A549 (cell line): ENCODE data around the gene RNU6-9. TPM values are rescaled to one million over a fixed set of nuclear protein-coding genes. Genes with fewer than 3 reads are reported as not detected.
A peak's percentile ranks its signal among the peaks of the same experiment; 100 is the strongest.

Experiments
- CBX2 ChIP-seq: fragments of 200-600 bp; sonication (generic); IDR thresholded peaks from 2 replicates; pipeline ENCODE4 v1.6.1; 2016; ENCODE audit warnings: low read depth, mild to moderate bottlenecking, borderline replicate concordance
- CHD2 ChIP-seq: fragments of 150-350 bp; IDR thresholded peaks from 2 replicates; pipeline ENCODE4 v1.6.1; 2014; ENCODE audit warnings: low read length; ENCODE audit not compliant: partially characterized antibody
- CTCF ChIP-seq: fragments of >200 bp; sonication (Bioruptor Twin); formaldehyde crosslinking; IDR thresholded peaks from 3 replicates; pipeline ENCODE4 v1.5.1; 2016
- EHF ChIP-seq: fragments of 250-450 bp; sonication (Bioruptor Pico); IDR thresholded peaks from 2 replicates; pipeline ENCODE4 v1.5.0; 2020; ENCODE audit warnings: mild to moderate bottlenecking
- EP300 ChIP-seq, 2 experiments: fragments of >200 bp; sonication (Bioruptor Twin); formaldehyde crosslinking; IDR thresholded peaks; 2 replicates in 1 of 2; 3 replicates in 1 of 2; pipeline ENCODE4 v1.6.1; 2016 to 2017
- FOSB ChIP-seq: fragments of 250-450 bp; sonication (Bioruptor Pico); IDR thresholded peaks from 2 replicates; pipeline ENCODE4 v1.5.0; 2020; ENCODE audit warnings: mild to moderate bottlenecking, moderate library complexity
- FOSL2 ChIP-seq, 2 experiments: fragments of 450-650 bp in 1 of 2; fragments of >200 bp in 1 of 2; sonication (Bioruptor Twin) in 1 of 2; formaldehyde crosslinking; IDR thresholded peaks; 2 replicates each; pipeline versions ENCODE4 v1.5.0 to v1.6.1; 2016 to 2020; ENCODE audit warnings: mild to moderate bottlenecking in 1 of 2, moderate library complexity in 1 of 2
- FOXS1 ChIP-seq: fragments of 250-450 bp; sonication (Bioruptor Pico); IDR thresholded peaks from 2 replicates; pipeline ENCODE4 v1.5.0; 2020; ENCODE audit warnings: mild to moderate bottlenecking, moderate library complexity
- HES2 ChIP-seq: fragments of >200 bp; sonication (Bioruptor Twin); formaldehyde crosslinking; IDR thresholded peaks from 2 replicates; pipeline ENCODE4 v1.6.1; 2016
- HEYL ChIP-seq: fragments of 250-450 bp; sonication (Bioruptor Pico); IDR thresholded peaks from 2 replicates; pipeline ENCODE4 v1.8.0; 2021; ENCODE audit warnings: mild to moderate bottlenecking, moderate library complexity
- HMGXB4 ChIP-seq: fragments of 250-450 bp; sonication (Bioruptor Pico); IDR thresholded peaks from 2 replicates; pipeline ENCODE4 v1.5.0; 2021; ENCODE audit warnings: mild to moderate bottlenecking, moderate library complexity, borderline replicate concordance
- HOXA7 ChIP-seq: fragments of 250-450 bp; sonication (Bioruptor Pico); IDR thresholded peaks from 2 replicates; pipeline ENCODE4 v1.5.0; 2020; ENCODE audit warnings: mild to moderate bottlenecking, moderate library complexity
- JUN ChIP-seq, 2 experiments: fragments of >200 bp; sonication (Bioruptor Twin); formaldehyde crosslinking; IDR thresholded peaks; 2 replicates in 1 of 2; 3 replicates in 1 of 2; pipeline ENCODE4 v1.6.1; 2016 to 2017
- MAFK ChIP-seq: fragments of 450-650 bp; IDR thresholded peaks from 2 replicates; pipeline ENCODE4 v1.6.1; 2014; ENCODE audit not compliant: partially characterized antibody
- MAX ChIP-seq: IDR thresholded peaks from 2 replicates; pipeline ENCODE4 v1.6.1; 2012
- MAZ ChIP-seq: fragments of 150-350 bp; IDR thresholded peaks from 2 replicates; pipeline ENCODE4 v1.6.1; 2014; ENCODE audit warnings: antibody characterized with exemption, low read depth, low read length, borderline replicate concordance
- NPAS2 ChIP-seq: fragments of 250-450 bp; sonication (Bioruptor Pico); IDR thresholded peaks from 2 replicates; pipeline ENCODE4 v1.8.0; 2022; ENCODE audit warnings: mild to moderate bottlenecking, moderate library complexity, borderline replicate concordance
- NR3C1 ChIP-seq: fragments of >200 bp; sonication (Bioruptor Twin); formaldehyde crosslinking; IDR thresholded peaks from 3 replicates; pipeline ENCODE4 v1.6.1; 2017
- POLR2A ChIP-seq: IDR thresholded peaks from 2 replicates; pipeline ENCODE4 v1.6.1; 2012; ENCODE audit warnings: mild to moderate bottlenecking, low read length
- REST ChIP-seq: fragments of 200-600 bp; sonication (generic); IDR thresholded peaks from 2 replicates; pipeline ENCODE4 v1.6.1; 2016; ENCODE audit warnings: antibody characterized with exemption, mild to moderate bottlenecking, moderate library complexity
- RNF2 ChIP-seq: fragments of 200-600 bp; sonication (generic); IDR thresholded peaks from 2 replicates; pipeline ENCODE4 v1.6.1; 2016; ENCODE audit warnings: low read depth, mild to moderate bottlenecking, antibody characterized with exemption, moderate library complexity, borderline replicate concordance
- SREBF2 ChIP-seq: fragments of 450-650 bp; IDR thresholded peaks from 2 replicates; pipeline ENCODE4 v1.6.1; 2014; ENCODE audit warnings: mild to moderate bottlenecking, moderate library complexity
- TFCP2L1 ChIP-seq: fragments of 250-450 bp; sonication (Bioruptor Pico); IDR thresholded peaks from 2 replicates; pipeline ENCODE4 v1.5.0; 2021; ENCODE audit warnings: mild to moderate bottlenecking
- TP53 ChIP-seq: fragments of 250-450 bp; sonication (Bioruptor Pico); IDR thresholded peaks from 2 replicates; pipeline ENCODE4 v1.5.0; 2021; ENCODE audit warnings: mild to moderate bottlenecking, moderate library complexity
- ZC3H11A ChIP-seq: fragments of 450-650 bp; IDR thresholded peaks from 2 replicates; pipeline ENCODE4 v1.6.1; 2014; ENCODE audit warnings: antibody characterized with exemption, mild to moderate bottlenecking
- polyA plus RNA-seq, 4 experiments: library from polyadenylated mRNA; depleted of rRNA in 3 of 4; stranded (reverse); fragments of >200 nt; fragmentation: RNase III in 1 of 4; extraction: RNeasy Plus Mini Kit Qiagen cat#74134 plus additional on column Dnase treatment in 1 of 4; gene quantifications; 2 replicates in 3 of 4; 3 replicates in 1 of 4; pipeline ENCODE4 v1.2.3, GENCODE V29; 2011 to 2017

RNU6-9 gene
- polyA plus RNA-seq, 2 of the 4 experiments (the other 2 are of a cell fraction), result not detected

GRCh38 chr19:917323-918151, 24.3 kb downstream of the RNU6-9 start, which contains the start of gene KISS1R (continued):
- no peak for TF ChIP-seq HES2
- TF ChIP-seq EP300 (IDR thresholded peaks at IDR 0.05), result no peak
- peak; percentile 66 for TF ChIP-seq CTCF
- no peak for TF ChIP-seq FOXS1
- TF ChIP-seq SREBF2, result no peak
- no peak for TF ChIP-seq ZC3H11A
- TF ChIP-seq HOXA7, result no peak
- no peak for TF ChIP-seq HEYL (CRISPR knock-in tag)
- peak; percentile 55; the same call in 1 of the 2 replicates for TF ChIP-seq MAX
- no peak for TF ChIP-seq FOSL2 (IDR thresholded peaks at IDR 0.05)
- no peak for TF ChIP-seq FOSL2 (CRISPR knock-in tag; IDR thresholded peaks at IDR 0.05)
- TF ChIP-seq REST, result no peak
- TF ChIP-seq NPAS2 (CRISPR knock-in tag), result no peak
- TF ChIP-seq TFCP2L1, result no peak
- no peak for TF ChIP-seq JUN (IDR thresholded peaks at IDR 0.05)
- no peak for TF ChIP-seq RNF2
- no peak for TF ChIP-seq FOSB (CRISPR knock-in tag)
- no peak for TF ChIP-seq MAZ
- no peak for TF ChIP-seq CBX2
- TF ChIP-seq HMGXB4, result no peak
- no peak for TF ChIP-seq EHF
- no peak for TF ChIP-seq NR3C1
- TF ChIP-seq TP53 (CRISPR knock-in tag), result no peak
- TF ChIP-seq POLR2A, result no peak
- no peak for TF ChIP-seq MAFK
- no peak for TF ChIP-seq CHD2
